Mammary microvascular endothelial cell (primary cell): ENCODE results near the gene HSFX2. TPM values are rescaled to one million over a fixed set of nuclear protein-coding genes. Genes with fewer than 3 reads are reported as not detected.

ENCODE experiments used
- total RNA-seq: library from RNA; depleted of rRNA; stranded (reverse); fragments of >200 nt; gene quantifications from 2 replicates; pipeline ENCODE4 v1.2.3, GENCODE V29; 2015

The HSFX2 gene
- total RNA-seq = not detected in 2 replicates

GRCh38 chrX:149595214-149595613, at the start of gene HSFX2:
Gene HSFX2, minus strand, starts transcription at chrX:149595314. Its CDS starts 614 bp downstream, at chrX:149594700.

GRCh38 chrX:149631234-149632165, 36.4 kb upstream of the HSFX2 start, which contains the start of gene TMEM185A:
Gene TMEM185A, minus strand, starts transcription at chrX:149631792. Its CDS starts 212 bp downstream, at chrX:149631580.

GRCh38 chrX:149587359-149587758, 7.8 kb downstream of the HSFX2 start, which contains the start of gene MAGEA9B:
Gene MAGEA9B, minus strand, starts transcription at chrX:149587459. Its CDS starts 4,280 bp downstream, at chrX:149583179.

GRCh38 chrX:149549701-149550100, 45.4 kb downstream of the HSFX2 start, which contains the start of gene HSFX3:
Gene HSFX3, minus strand, starts transcription at chrX:149549924. Its CDS starts 72 bp downstream, at chrX:149549852.

Other genes starting within 250 kb of the HSFX2 start
- 26.3 and 27.8 TPM in 2 replicates for gene IDS, start 90.0 kb downstream of the HSFX2 start, total RNA-seq
- gene EOLA1, start 54.3 kb downstream of the HSFX2 start, total RNA-seq = 8.4 and 21.3 TPM in 2 replicates
- gene HSFX3, start 45.4 kb downstream of the HSFX2 start, total RNA-seq = not detected in 2 replicates
- not detected in 2 replicates for gene MAGEA9B, start 7.9 kb downstream of the HSFX2 start, total RNA-seq
- 6.3 TPM in 2 replicates for gene TMEM185A, start 36.5 kb upstream of the HSFX2 start, total RNA-seq
- not detected in 2 replicates for gene MAGEA11, start 116.7 kb upstream of the HSFX2 start, total RNA-seq
- gene HSFX1, start 178.8 kb upstream of the HSFX2 start, total RNA-seq = 0.07 TPM in 1 of 2 replicates, not detected in the other
- not detected in 2 replicates for gene MAGEA9, start 186.6 kb upstream of the HSFX2 start, total RNA-seq